Measurements from ENCODE around the gene IER2. TPM values are rescaled to one million over a fixed set of nuclear protein-coding genes. Genes with fewer than 3 reads are reported as not detected.
A peak's percentile ranks its signal among the peaks of the same experiment; 100 is the strongest.

The IER2 gene
- total and polyA plus RNA-seq, 9 of the 15 experiments (the other 6 are each of a cell fraction or from before 2014, with no cell fraction given) = 4.5 to 205 (median 23.7) TPM

DNA sequence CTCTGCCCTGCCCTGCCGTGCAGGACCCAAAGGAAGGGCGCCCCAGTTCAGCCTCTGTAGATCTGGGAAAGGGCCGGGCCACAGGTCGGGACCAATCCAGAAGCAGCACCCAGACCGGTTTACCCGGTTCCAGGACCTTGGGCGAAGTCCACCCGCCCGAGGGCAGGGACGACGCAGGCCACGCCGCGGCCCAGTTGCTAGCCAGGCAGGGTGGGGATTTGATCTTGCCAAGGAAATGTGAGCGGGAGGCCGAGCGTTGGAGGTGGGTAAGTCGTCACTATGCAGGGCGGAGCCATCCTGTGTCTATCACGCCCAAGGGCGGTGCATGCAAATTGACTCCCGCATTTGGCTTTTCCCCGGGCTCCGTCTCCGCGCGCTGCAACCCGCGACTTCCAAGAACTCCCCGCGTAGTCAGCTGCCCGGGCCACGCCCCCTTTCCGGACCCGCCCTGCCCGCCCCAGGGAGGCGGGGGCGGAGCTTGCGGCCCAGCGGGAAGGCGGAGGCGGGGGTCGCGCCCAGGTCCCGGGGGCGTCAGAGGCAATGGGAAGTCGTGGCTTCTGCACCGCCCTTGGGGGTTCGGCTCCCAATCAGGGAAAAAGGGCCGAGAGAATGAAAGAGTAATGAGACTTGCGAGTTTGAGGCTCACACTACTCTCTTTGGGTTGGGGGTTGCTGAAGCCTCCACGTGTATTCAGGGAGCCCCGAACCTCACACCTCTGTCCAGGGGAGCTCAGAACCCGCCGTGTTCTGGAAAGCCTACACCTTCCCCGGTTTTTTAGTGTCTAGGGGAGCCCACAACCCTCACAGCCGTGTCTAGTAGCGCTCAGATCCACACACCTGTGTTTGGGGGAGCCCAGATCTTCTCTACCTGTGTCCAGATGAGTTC lies 12.8 kb downstream of the IER2 start (continued):
- TF ChIP-seq ZNF274 (IDR thresholded peaks at IDR 0.05; ENCODE audit: borderline replicate concordance, low read depth, low read length) (no peak), ZNF121 (CRISPR knock-in tag; conservative IDR thresholded peaks at IDR 0.05) (no peak), POLR2B (IDR thresholded peaks at IDR 0.05; ENCODE audit: low read depth, partially characterized antibody) (peak; percentile 80), BCOR (IDR thresholded peaks at IDR 0.05) (peak; percentile 46; the same call in 1 of the 2 replicates), EP400 (IDR thresholded peaks at IDR 0.05) (peak; percentile 51; the same call in 1 of the 2 replicates), NEUROD1 (IDR thresholded peaks at IDR 0.05; ENCODE audit: borderline replicate concordance, low read depth, low read length, partially characterized antibody) (peak; percentile 9), GATAD2A (IDR thresholded peaks at IDR 0.05) (peak; percentile 19; the same call in 1 of the 2 replicates), GABPA (tag; conservative IDR thresholded peaks at IDR 0.05; ENCODE audit: low read depth) (peak; percentile 48; the same call in 1 of the 2 replicates), EP300 (IDR thresholded peaks at IDR 0.05; ENCODE audit: low read length) (peak; percentile 20; the same call in 1 of the 2 replicates), KLF6 (CRISPR knock-in tag; IDR thresholded peaks at IDR 0.05; ENCODE audit: borderline replicate concordance) (0 out of 2 replicates have a peak, but pooled peaks have one; percentile 14), CREM (IDR thresholded peaks at IDR 0.05; ENCODE audit: low read depth) (peak; percentile 79), MAFG (tag; conservative IDR thresholded peaks at IDR 0.05) (no peak), ESRRB (CRISPR knock-in tag; IDR thresholded peaks at IDR 0.05; ENCODE audit: borderline replicate concordance) (no peak), SP1 (CRISPR knock-in tag; IDR thresholded peaks at IDR 0.05) (peak; percentile 95), KLF13 (tag; IDR thresholded peaks at IDR 0.05; ENCODE audit: borderline replicate concordance, low read depth) (peak; percentile 89; the same call in 1 of the 2 replicates), TAF9B (IDR thresholded peaks at IDR 0.05; ENCODE audit: partially characterized antibody) (peak; percentile 24), LARP7 (IDR thresholded peaks at IDR 0.05) (no peak)
- TF ChIP-seq, protein P1, sequence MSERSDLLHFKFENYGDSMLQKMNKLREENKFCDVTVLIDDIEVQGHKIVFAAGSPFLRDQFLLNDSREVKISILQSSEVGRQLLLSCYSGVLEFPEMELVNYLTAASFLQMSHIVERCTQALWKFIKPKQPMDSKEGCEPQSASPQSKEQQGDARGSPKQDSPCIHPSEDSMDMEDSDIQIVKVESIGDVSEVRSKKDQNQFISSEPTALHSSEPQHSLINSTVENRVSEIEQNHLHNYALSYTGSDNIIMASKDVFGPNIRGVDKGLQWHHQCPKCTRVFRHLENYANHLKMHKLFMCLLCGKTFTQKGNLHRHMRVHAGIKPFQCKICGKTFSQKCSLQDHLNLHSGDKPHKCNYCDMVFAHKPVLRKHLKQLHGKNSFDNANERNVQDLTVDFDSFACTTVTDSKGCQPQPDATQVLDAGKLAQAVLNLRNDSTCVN (CRISPR knock-in tag; IDR thresholded peaks at IDR 0.05) = 0 out of 2 replicates have a peak, but pooled peaks have one; percentile 9
- TF ChIP-seq, protein P2, sequence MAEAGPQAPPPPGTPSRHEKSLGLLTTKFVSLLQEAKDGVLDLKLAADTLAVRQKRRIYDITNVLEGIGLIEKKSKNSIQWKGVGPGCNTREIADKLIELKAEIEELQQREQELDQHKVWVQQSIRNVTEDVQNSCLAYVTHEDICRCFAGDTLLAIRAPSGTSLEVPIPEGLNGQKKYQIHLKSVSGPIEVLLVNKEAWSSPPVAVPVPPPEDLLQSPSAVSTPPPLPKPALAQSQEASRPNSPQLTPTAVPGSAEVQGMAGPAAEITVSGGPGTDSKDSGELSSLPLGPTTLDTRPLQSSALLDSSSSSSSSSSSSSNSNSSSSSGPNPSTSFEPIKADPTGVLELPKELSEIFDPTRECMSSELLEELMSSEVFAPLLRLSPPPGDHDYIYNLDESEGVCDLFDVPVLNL (CRISPR knock-in tag; IDR thresholded peaks at IDR 0.05; ENCODE audit: low read depth) = 0 out of 2 replicates have a peak, but pooled peaks have one; percentile 14
- TF ChIP-seq, protein P3, sequence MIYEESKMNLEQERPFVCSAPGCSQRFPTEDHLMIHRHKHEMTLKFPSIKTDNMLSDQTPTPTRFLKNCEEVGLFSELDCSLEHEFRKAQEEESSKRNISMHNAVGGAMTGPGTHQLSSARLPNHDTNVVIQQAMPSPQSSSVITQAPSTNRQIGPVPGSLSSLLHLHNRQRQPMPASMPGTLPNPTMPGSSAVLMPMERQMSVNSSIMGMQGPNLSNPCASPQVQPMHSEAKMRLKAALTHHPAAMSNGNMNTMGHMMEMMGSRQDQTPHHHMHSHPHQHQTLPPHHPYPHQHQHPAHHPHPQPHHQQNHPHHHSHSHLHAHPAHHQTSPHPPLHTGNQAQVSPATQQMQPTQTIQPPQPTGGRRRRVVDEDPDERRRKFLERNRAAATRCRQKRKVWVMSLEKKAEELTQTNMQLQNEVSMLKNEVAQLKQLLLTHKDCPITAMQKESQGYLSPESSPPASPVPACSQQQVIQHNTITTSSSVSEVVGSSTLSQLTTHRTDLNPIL (CRISPR knock-in tag; IDR thresholded peaks at IDR 0.05) = peak; percentile 45; the same call in 1 of the 2 replicates
- TF ChIP-seq, protein P4, sequence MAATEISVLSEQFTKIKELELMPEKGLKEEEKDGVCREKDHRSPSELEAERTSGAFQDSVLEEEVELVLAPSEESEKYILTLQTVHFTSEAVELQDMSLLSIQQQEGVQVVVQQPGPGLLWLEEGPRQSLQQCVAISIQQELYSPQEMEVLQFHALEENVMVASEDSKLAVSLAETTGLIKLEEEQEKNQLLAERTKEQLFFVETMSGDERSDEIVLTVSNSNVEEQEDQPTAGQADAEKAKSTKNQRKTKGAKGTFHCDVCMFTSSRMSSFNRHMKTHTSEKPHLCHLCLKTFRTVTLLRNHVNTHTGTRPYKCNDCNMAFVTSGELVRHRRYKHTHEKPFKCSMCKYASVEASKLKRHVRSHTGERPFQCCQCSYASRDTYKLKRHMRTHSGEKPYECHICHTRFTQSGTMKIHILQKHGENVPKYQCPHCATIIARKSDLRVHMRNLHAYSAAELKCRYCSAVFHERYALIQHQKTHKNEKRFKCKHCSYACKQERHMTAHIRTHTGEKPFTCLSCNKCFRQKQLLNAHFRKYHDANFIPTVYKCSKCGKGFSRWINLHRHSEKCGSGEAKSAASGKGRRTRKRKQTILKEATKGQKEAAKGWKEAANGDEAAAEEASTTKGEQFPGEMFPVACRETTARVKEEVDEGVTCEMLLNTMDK (IDR thresholded peaks at IDR 0.05; ENCODE audit: borderline replicate concordance, insufficient read depth, low read depth, low read length, poor library complexity, severe bottlenecking) = no peak
